ENCODE results near the gene PCNT.

The PCNT gene

GRCh38 chr21:46317710-46318463 is 6.1 kb upstream of the PCNT start:
- Histone ChIP-seq H2AFZ (ENCODE audit: low read depth, low read length, severe bottlenecking) (no peak overlapping the region), H4K20me1 (ENCODE audit: low read depth, low read length) (peaks cover 12% of the 10 kb centered on the region; the same call in 1 of the 2 replicates), H3K79me2 (ENCODE audit: insufficient read depth, low read length) (peaks cover 31% of the 10 kb centered on the region), H3K9me2 (replicated peaks; ENCODE audit: insufficient read depth, low read length) (no peaks in the 10 kb centered on the region), H3K27ac (ENCODE audit: low read depth, low read length) (no peak overlapping the region), H3K27me3 (ENCODE audit: low read length) (no peaks in the 10 kb centered on the region), H3K4me3 (ENCODE audit: insufficient read depth, low read length, poor library complexity, severe bottlenecking) (no peak overlapping the region), H3K9me3 (ENCODE audit: insufficient read depth, low read length) (no peaks in the 10 kb centered on the region), H3K36me3 (ENCODE audit: low read length) (peaks cover 6% of the 10 kb centered on the region), H3K4me2 (ENCODE audit: low read depth, low read length, poor library complexity, severe bottlenecking) (no peak overlapping the region), H3K9ac (ENCODE audit: low read length) (no peak overlapping the region), H3F3A (ENCODE audit: insufficient read depth) (peaks cover 20% of the 10 kb centered on the region)
- TF ChIP-seq CTCF (IDR thresholded peaks at IDR 0.05; ENCODE audit: insufficient read depth, low read length, poor library complexity, severe bottlenecking) (no peak), EZH2phosphoT487 (conservative IDR thresholded peaks at IDR 0.05; ENCODE audit: low read length) (no peak)

- Histone ChIP-seq H3K9me3 (ENCODE audit: insufficient read depth, low read length) (no peaks in the 10 kb centered on the region), H3K4me3 (ENCODE audit: insufficient read depth, low read length, poor library complexity, severe bottlenecking) (no peak overlapping the region), H3K79me2 (ENCODE audit: insufficient read depth, low read length) (peaks cover 37% of the 10 kb centered on the region), H3K27ac (ENCODE audit: low read depth, low read length) (no peak overlapping the region), H3K4me2 (ENCODE audit: low read depth, low read length, poor library complexity, severe bottlenecking) (no peak overlapping the region), H3F3A (ENCODE audit: insufficient read depth) (peaks cover 20% of the 10 kb centered on the region), H3K27me3 (ENCODE audit: low read length) (no peaks in the 10 kb centered on the region), H4K20me1 (ENCODE audit: low read depth, low read length) (peaks cover 12% of the 10 kb centered on the region; the same call in 1 of the 2 replicates), H3K9ac (ENCODE audit: low read length) (no peak overlapping the region), H2AFZ (ENCODE audit: low read depth, low read length, severe bottlenecking) (no peak overlapping the region), H3K36me3 (ENCODE audit: low read length) (peaks cover 6% of the 10 kb centered on the region), H3K9me2 (replicated peaks; ENCODE audit: insufficient read depth, low read length) (no peaks in the 10 kb centered on the region)
- TF ChIP-seq CTCF (IDR thresholded peaks at IDR 0.05; ENCODE audit: insufficient read depth, low read length, poor library complexity, severe bottlenecking) (no peak), EZH2phosphoT487 (conservative IDR thresholded peaks at IDR 0.05; ENCODE audit: low read length) (no peak)
Measured at GRCh38 chr21:46318464-46318845, 5.5 kb upstream of the PCNT start.

- TF ChIP-seq EZH2phosphoT487 (conservative IDR thresholded peaks at IDR 0.05; ENCODE audit: low read length) (no peak), CTCF (IDR thresholded peaks at IDR 0.05; ENCODE audit: insufficient read depth, low read length, poor library complexity, severe bottlenecking) (no peak)
- Histone ChIP-seq H3K9me2 (replicated peaks; ENCODE audit: insufficient read depth, low read length) (no peaks in the 10 kb centered on the region), H4K20me1 (ENCODE audit: low read depth, low read length) (peaks cover 12% of the 10 kb centered on the region; the same call in 1 of the 2 replicates), H2AFZ (ENCODE audit: low read depth, low read length, severe bottlenecking) (no peak overlapping the region), H3F3A (ENCODE audit: insufficient read depth) (peaks cover 20% of the 10 kb centered on the region), H3K9me3 (ENCODE audit: insufficient read depth, low read length) (no peaks in the 10 kb centered on the region), H3K27me3 (ENCODE audit: low read length) (no peaks in the 10 kb centered on the region), H3K4me3 (ENCODE audit: insufficient read depth, low read length, poor library complexity, severe bottlenecking) (no peak overlapping the region), H3K36me3 (ENCODE audit: low read length) (peaks cover 6% of the 10 kb centered on the region), H3K4me2 (ENCODE audit: low read depth, low read length, poor library complexity, severe bottlenecking) (no peak overlapping the region), H3K27ac (ENCODE audit: low read depth, low read length) (no peak overlapping the region), H3K9ac (ENCODE audit: low read length) (no peak overlapping the region), H3K79me2 (ENCODE audit: insufficient read depth, low read length) (peaks cover 39% of the 10 kb centered on the region)
Measured at GRCh38 chr21:46319186-46319585, 4.8 kb upstream of the PCNT start.

All from SU-DHL-6 (cell line).